Activated T-cell treated with anti-CD3 and anti-CD28 coated beads for 1 hour (primary cell): Measurements from ENCODE around the gene ELMOD3.
"Not testable (repeated sequence)": the region's sequence is repeated elsewhere in the genome, so short reads cannot be mapped to it uniquely, and the experiment has no call there.

Source experiments
- DNase-seq: peaks from one replicate; pipeline ENCODE4 v3.0.0-alpha.2; 2020; ENCODE audit warnings: low read depth

ELMOD3 gene

GRCh38 chr2:85401464-85401805 lies 46.9 kb downstream of the ELMOD3 start:
- no peak for DNase-seq

GRCh38 chr2:85401844-85402243 lies 47.3 kb downstream of the ELMOD3 start:
- no peak for DNase-seq

GRCh38 chr2:85405201-85406059 lies 50.9 kb downstream of the ELMOD3 start:
- peak; percentile 43 for DNase-seq

GRCh38 chr2:85409845-85410583 lies 55.4 kb downstream of the ELMOD3 start, which contains the start of gene CAPG:
Gene CAPG, minus strand, starts transcription at chr2:85410366. Its CDS starts 8,221 bp downstream, at chr2:85402145.
- peak; percentile 15 for DNase-seq

- no peak for DNase-seq
Observed at GRCh38 chr2:85410584-85411404, 56.2 kb downstream of the ELMOD3 start.

- no peak for DNase-seq
Observed at GRCh38 chr2:85411405-85411748, 56.8 kb downstream of the ELMOD3 start.

- peak; percentile 20 for DNase-seq
Observed at GRCh38 chr2:85413592-85414420, 59.2 kb downstream of the ELMOD3 start.

GRCh38 chr2:85414421-85414759 lies 59.8 kb downstream of the ELMOD3 start:
- not testable (repeated sequence) for DNase-seq

- no peak for DNase-seq
Observed at GRCh38 chr2:85414761-85415553, 60.4 kb downstream of the ELMOD3 start.

GRCh38 chr2:85415980-85416650 lies 61.5 kb downstream of the ELMOD3 start:
- DNase-seq = no peak

GRCh38 chr2:85418132-85419008 lies 63.8 kb downstream of the ELMOD3 start, which contains the start of gene SH2D6:
Gene SH2D6, plus strand, starts transcription at chr2:85418714. Its CDS starts 10,752 bp downstream, at chr2:85429466.
- peak; percentile 74 for DNase-seq

GRCh38 chr2:85419009-85419675 lies 64.6 kb downstream of the ELMOD3 start:
- no peak for DNase-seq

- DNase-seq = peak; percentile 93
Observed at GRCh38 chr2:85420536-85421259, 66.1 kb downstream of the ELMOD3 start.

GRCh38 chr2:85421260-85422071 lies 66.9 kb downstream of the ELMOD3 start:
- no peak for DNase-seq

- no peak for DNase-seq
Observed at GRCh38 chr2:85422072-85422457, 67.5 kb downstream of the ELMOD3 start.

- DNase-seq = no peak
Observed at GRCh38 chr2:85423525-85423924, 69.0 kb downstream of the ELMOD3 start.

- DNase-seq = no peak
Observed at GRCh38 chr2:85425588-85425987, 71.0 kb downstream of the ELMOD3 start.
